WTC11 (cell line): Measurements from ENCODE around the gene SLC10A7. TPM values are rescaled to one million over a fixed set of nuclear protein-coding genes. Genes with fewer than 3 reads are reported as not detected.

Experiments
- ATAC-seq: fragments of 200-7000 bp; cut with Tn5 transposase; 2 replicates; pipeline ENCODE4 v1.10.0; 2021; ENCODE audit warnings: mild to moderate bottlenecking, moderate library complexity
- CTCF ChIA-PET: fragments of 300-600 bp; sonication (Branson Sonifier 250); formaldehyde crosslinking; loops from one replicate; lab custom pipeline; 2021; ENCODE audit warnings: antibody characterized with exemption; lab: Charles Lee
- POLR2A ChIA-PET: fragments of 350-600 bp; sonication (Branson Sonifier 250); formaldehyde crosslinking; loops from one replicate; lab custom pipeline; 2021; ENCODE audit warnings: antibody characterized with exemption; lab: Charles Lee
- DNase-seq: peaks from one replicate; pipeline ENCODE4 v3.0.0; 2021; ENCODE audit warnings: low spot score
- H3K27ac Mint-ChIP-seq: 2 replicates; pipeline ENCODE4 v1.8.0; 2021; ENCODE audit warnings: mixed read lengths
- H3K27me3 Mint-ChIP-seq: 2 replicates; pipeline ENCODE4 v1.8.0; 2021; ENCODE audit warnings: low read depth, mild to moderate bottlenecking, moderate library complexity, mixed read lengths
- H3K36me3 Mint-ChIP-seq: 2 replicates; pipeline ENCODE4 v1.8.0; 2021; ENCODE audit warnings: mixed read lengths
- H3K4me1 Mint-ChIP-seq: 2 replicates; pipeline ENCODE4 v1.8.0; 2022; ENCODE audit warnings: mixed read lengths
- H3K4me3 Mint-ChIP-seq: 2 replicates; pipeline ENCODE4 v1.8.0; 2021; ENCODE audit warnings: mild to moderate bottlenecking, moderate library complexity, mixed read lengths
- H3K9me3 Mint-ChIP-seq: 2 replicates; pipeline ENCODE4 v1.8.0; 2021; ENCODE audit warnings: mixed read lengths
- ATF2 ChIP-seq: sonication (generic); formaldehyde crosslinking; IDR thresholded peaks from 2 replicates; pipeline ENCODE4 v1.8.1; 2022; ENCODE audit warnings: low read depth, missing genetic modification reagents, borderline replicate concordance
- ATF3 ChIP-seq: sonication (generic); formaldehyde crosslinking; conservative IDR thresholded peaks from 2 replicates; pipeline ENCODE4 v1.8.1; 2022; ENCODE audit warnings: mild to moderate bottlenecking, missing genetic modification reagents
- ATF6 ChIP-seq: sonication (generic); formaldehyde crosslinking; IDR thresholded peaks from 2 replicates; pipeline ENCODE4 v1.8.1; 2023; ENCODE audit warnings: mild to moderate bottlenecking, missing genetic modification reagents
- CBFB ChIP-seq: sonication (generic); formaldehyde crosslinking; IDR thresholded peaks from 2 replicates; pipeline ENCODE4 v1.8.1; 2022; ENCODE audit warnings: mild to moderate bottlenecking, low read depth, missing genetic modification reagents
- CREM ChIP-seq: sonication (generic); formaldehyde crosslinking; IDR thresholded peaks from 2 replicates; pipeline ENCODE4 v1.8.1; 2022; ENCODE audit warnings: mild to moderate bottlenecking, missing genetic modification reagents, moderate library complexity
- EMX1 ChIP-seq: fragments of 250-450 bp; sonication (Bioruptor Pico); IDR thresholded peaks from 2 replicates; pipeline ENCODE4 v1.8.0; 2021; ENCODE audit warnings: mild to moderate bottlenecking
- HMGXB4 ChIP-seq: sonication (generic); formaldehyde crosslinking; IDR thresholded peaks from 2 replicates; pipeline ENCODE4 v1.8.1; 2023; ENCODE audit warnings: mild to moderate bottlenecking, moderate library complexity, missing genetic modification reagents
- NFYB ChIP-seq: sonication (generic); formaldehyde crosslinking; conservative IDR thresholded peaks from 2 replicates; pipeline ENCODE4 v1.8.0; 2022; ENCODE audit warnings: low read depth, missing genetic modification reagents
- NR1H2 ChIP-seq: sonication (generic); formaldehyde crosslinking; IDR thresholded peaks from 2 replicates; pipeline ENCODE4 v1.9.0; 2021; ENCODE audit warnings: mild to moderate bottlenecking, moderate library complexity, missing genetic modification reagents
- RELA ChIP-seq: sonication (generic); formaldehyde crosslinking; IDR thresholded peaks from 2 replicates; pipeline ENCODE4 v1.8.1; 2022; ENCODE audit warnings: missing genetic modification reagents, mild to moderate bottlenecking, borderline replicate concordance
- SMAD3 ChIP-seq: sonication (generic); formaldehyde crosslinking; IDR thresholded peaks from 2 replicates; pipeline ENCODE4 v1.8.0; 2022; ENCODE audit warnings: missing genetic modification reagents, mild to moderate bottlenecking, borderline replicate concordance
- SOX15 ChIP-seq: fragments of 250-450 bp; sonication (Bioruptor Pico); IDR thresholded peaks from 2 replicates; pipeline ENCODE4 v1.9.0; 2021; ENCODE audit warnings: mild to moderate bottlenecking
- SP1 ChIP-seq: sonication (generic); formaldehyde crosslinking; conservative IDR thresholded peaks from 2 replicates; pipeline ENCODE4 v1.8.1; 2022; ENCODE audit warnings: missing genetic modification reagents
- TEAD1 ChIP-seq: sonication (generic); formaldehyde crosslinking; IDR thresholded peaks from 2 replicates; pipeline ENCODE4 v1.8.0; 2022; ENCODE audit warnings: mild to moderate bottlenecking, missing genetic modification reagents
- ZNF138 ChIP-seq: sonication (generic); formaldehyde crosslinking; conservative IDR thresholded peaks from 2 replicates; pipeline ENCODE4 v1.8.1; 2022; ENCODE audit warnings: mild to moderate bottlenecking, moderate library complexity, missing genetic modification reagents
- ZNF219 ChIP-seq: sonication (generic); formaldehyde crosslinking; IDR thresholded peaks from 2 replicates; pipeline ENCODE4 v1.8.0; 2023; ENCODE audit warnings: missing genetic modification reagents, mild to moderate bottlenecking, borderline replicate concordance
- ZNF281 ChIP-seq: sonication (generic); formaldehyde crosslinking; IDR thresholded peaks from 2 replicates; pipeline ENCODE4 v1.8.0; 2023; ENCODE audit warnings: mild to moderate bottlenecking, missing genetic modification reagents
- ZNF317 ChIP-seq: sonication (generic); formaldehyde crosslinking; IDR thresholded peaks from 2 replicates; pipeline ENCODE4 v1.8.1; 2023; ENCODE audit warnings: low read depth, mild to moderate bottlenecking, moderate library complexity, missing genetic modification reagents, borderline replicate concordance
- ZNF416 ChIP-seq: fragments of 250-450 bp; sonication (Bioruptor Pico); IDR thresholded peaks from 2 replicates; pipeline ENCODE4 v1.9.0; 2021; ENCODE audit warnings: mild to moderate bottlenecking, inconsistent platforms
- ZNF671 ChIP-seq: fragments of 250-450 bp; sonication (Bioruptor Pico); IDR thresholded peaks from 2 replicates; pipeline ENCODE4 v1.8.0; 2021; ENCODE audit warnings: mild to moderate bottlenecking
- ZSCAN18 ChIP-seq: fragments of 250-450 bp; sonication (Bioruptor Pico); IDR thresholded peaks from 2 replicates; pipeline ENCODE4 v2.1.2; 2022; ENCODE audit warnings: mild to moderate bottlenecking, moderate library complexity
- total RNA-seq: library from RNA; stranded (reverse); gene quantifications from 3 replicates; pipeline ENCODE4 v1.2.3, GENCODE V29; 2021

SLC10A7 gene
- total RNA-seq, 1 experiment from 2014 or later = 5.0 TPM

- ChIA-PET CTCF (interaction anchor here (1.4 kb wide), 1 partner anchor 93 kb away, joined by 5 read pairs; no protein-coding TSS in a partner anchor), POLR2A (no interaction called here)
- no peak overlapping the region for H3K27ac Mint-ChIP-seq
Measured at GRCh38 chr4:146335763-146336409, 185.9 kb downstream of the SLC10A7 start.

GRCh38 chr4:146334862-146335449 lies 186.8 kb downstream of the SLC10A7 start:
- H3K4me1 Mint-ChIP-seq = no peaks in the 10 kb centered on the region
- CTCF ChIA-PET = interaction anchor here (1.4 kb wide), 1 partner anchor 93 kb away, joined by 5 read pairs; no protein-coding TSS in a partner anchor

More at GRCh38 chr4:146335763-146336409, 185.9 kb downstream of the SLC10A7 start:
- ATAC-seq (no peak), DNase-seq (no peak)
- no peaks in the 10 kb centered on the region for H3K4me1 Mint-ChIP-seq
- H3K4me3 Mint-ChIP-seq = no peak overlapping the region
- no peaks in the 10 kb centered on the region for H3K36me3 Mint-ChIP-seq
- no peaks in the 10 kb centered on the region for H3K9me3 Mint-ChIP-seq
- no peaks in the 10 kb centered on the region for H3K27me3 Mint-ChIP-seq
- no peak for TF ChIP-seq NR1H2 (CRISPR knock-in tag)
- no peak for TF ChIP-seq ZNF281
- TF ChIP-seq EMX1 (CRISPR knock-in tag) = no peak
- no peak for TF ChIP-seq SOX15
- TF ChIP-seq ZNF671 = no peak
- TF ChIP-seq ZNF416 (CRISPR knock-in tag) = no peak
- no peak for TF ChIP-seq RELA (CRISPR knock-in tag)
- TF ChIP-seq ATF2 (CRISPR knock-in tag) = no peak
- TF ChIP-seq NFYB (CRISPR knock-in tag) = no peak
- no peak for TF ChIP-seq CREM (CRISPR knock-in tag)
- TF ChIP-seq TEAD1 (CRISPR knock-in tag) = no peak
- no peak for TF ChIP-seq HMGXB4 (CRISPR knock-in tag)
- no peak for TF ChIP-seq CBFB
- no peak for TF ChIP-seq SMAD3
- TF ChIP-seq ZNF317 = no peak
- TF ChIP-seq ATF3 (CRISPR knock-in tag) = no peak

More at GRCh38 chr4:146334862-146335449, 186.8 kb downstream of the SLC10A7 start:
- H3K27me3 Mint-ChIP-seq = no peaks in the 10 kb centered on the region
- POLR2A ChIA-PET = no interaction called here
- TF ChIP-seq SP1 (CRISPR knock-in tag) (no peak), ZNF219 (CRISPR knock-in tag) (no peak), CREM (CRISPR knock-in tag) (no peak), ZNF138 (CRISPR knock-in tag) (no peak), ATF2 (CRISPR knock-in tag) (no peak), ZSCAN18 (CRISPR knock-in tag) (no peak), ATF6 (CRISPR knock-in tag) (no peak)
- TF ChIP-seq, all 79 proteins: peak for 0
- DNase-seq (no peak), ATAC-seq (no peak)
- no peaks in the 10 kb centered on the region for H3K9me3 Mint-ChIP-seq
- no peak overlapping the region for H3K27ac Mint-ChIP-seq
- no peak overlapping the region for H3K4me3 Mint-ChIP-seq
- H3K36me3 Mint-ChIP-seq = no peaks in the 10 kb centered on the region
